ENCODE measurements around the gene RABGAP1L. TPM values are rescaled to one million over a fixed set of nuclear protein-coding genes. Genes with fewer than 3 reads are reported as not detected.

Gene RABGAP1L
- total RNA-seq, 4 donors from 2014 or later, result 39.9 to 77.4 (median 48.7) TPM

DNA sequence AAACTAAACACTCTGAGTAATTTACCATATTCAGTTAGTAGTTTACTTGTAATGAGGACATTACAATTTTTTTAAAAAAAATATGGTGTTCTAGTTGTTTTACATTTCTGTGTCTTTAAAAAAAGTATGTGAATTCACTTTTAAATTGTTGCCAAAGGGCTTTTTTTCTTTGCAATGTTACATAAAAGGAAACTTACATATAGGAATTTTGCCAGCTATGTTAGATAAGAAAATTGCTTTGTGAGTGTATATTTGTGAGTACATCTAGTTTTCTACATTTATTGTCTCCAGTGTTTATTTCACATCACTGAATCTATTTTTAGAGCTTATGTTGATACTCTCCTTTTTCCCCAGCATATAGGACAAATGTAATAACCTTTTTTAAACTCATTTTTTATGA lies 495.2 kb downstream of the RABGAP1L start:
- TF ChIP-seq, protein P1, sequence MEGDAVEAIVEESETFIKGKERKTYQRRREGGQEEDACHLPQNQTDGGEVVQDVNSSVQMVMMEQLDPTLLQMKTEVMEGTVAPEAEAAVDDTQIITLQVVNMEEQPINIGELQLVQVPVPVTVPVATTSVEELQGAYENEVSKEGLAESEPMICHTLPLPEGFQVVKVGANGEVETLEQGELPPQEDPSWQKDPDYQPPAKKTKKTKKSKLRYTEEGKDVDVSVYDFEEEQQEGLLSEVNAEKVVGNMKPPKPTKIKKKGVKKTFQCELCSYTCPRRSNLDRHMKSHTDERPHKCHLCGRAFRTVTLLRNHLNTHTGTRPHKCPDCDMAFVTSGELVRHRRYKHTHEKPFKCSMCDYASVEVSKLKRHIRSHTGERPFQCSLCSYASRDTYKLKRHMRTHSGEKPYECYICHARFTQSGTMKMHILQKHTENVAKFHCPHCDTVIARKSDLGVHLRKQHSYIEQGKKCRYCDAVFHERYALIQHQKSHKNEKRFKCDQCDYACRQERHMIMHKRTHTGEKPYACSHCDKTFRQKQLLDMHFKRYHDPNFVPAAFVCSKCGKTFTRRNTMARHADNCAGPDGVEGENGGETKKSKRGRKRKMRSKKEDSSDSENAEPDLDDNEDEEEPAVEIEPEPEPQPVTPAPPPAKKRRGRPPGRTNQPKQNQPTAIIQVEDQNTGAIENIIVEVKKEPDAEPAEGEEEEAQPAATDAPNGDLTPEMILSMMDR (IDR thresholded peaks at IDR 0.05; ENCODE audit: low read depth), result no peak

DNA sequence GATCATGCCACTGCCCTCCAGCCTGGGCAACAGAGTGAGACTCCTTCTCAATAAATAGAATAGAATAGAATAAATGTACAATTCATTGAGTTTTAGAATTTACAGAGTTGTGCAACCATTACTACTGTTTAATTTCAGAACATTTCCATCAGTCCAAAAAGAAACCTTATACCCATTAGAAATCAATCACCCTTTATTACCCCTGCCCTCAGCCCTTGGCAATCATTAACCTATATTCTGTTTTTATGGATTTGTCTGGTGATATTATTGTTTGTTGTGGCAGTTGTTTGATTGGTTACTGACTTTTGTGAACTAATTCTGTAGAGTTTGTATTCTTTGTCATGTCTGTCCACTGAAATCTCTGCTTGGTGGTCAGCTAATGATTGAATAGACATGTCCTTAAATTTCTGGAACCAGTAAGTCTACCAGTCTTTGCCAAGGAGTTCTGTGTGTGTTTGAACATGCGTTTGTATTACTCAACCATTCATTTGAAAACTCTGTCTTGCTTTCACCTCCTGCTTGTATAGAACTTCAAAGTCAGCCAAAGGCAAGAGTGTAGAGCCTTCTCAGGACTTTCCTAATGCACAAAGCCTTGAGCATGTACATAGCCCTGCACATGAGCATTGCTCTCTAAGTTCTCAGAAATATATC lies 497.2 kb downstream of the RABGAP1L start:
- TF ChIP-seq, protein P1 (IDR thresholded peaks at IDR 0.05; ENCODE audit: low read depth), result no peak

DNA sequence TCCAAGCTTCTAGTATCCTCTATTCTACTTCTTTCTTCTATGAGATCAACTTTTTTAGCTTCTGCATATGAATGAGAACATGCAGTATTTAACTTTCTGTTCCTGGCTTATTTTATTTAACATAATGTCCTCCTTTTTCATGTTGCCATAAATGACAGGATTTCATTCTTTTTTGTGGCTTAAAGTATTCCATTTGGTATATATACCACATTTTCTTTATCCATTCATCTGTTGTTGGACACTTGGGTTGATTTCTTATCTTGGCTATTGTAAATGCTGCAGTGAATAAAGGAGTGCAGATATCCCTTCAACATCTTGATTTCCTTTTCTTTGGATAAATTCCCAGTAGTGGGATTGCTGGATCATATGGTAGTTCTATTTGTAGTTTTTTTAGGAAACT lies 498.1 kb downstream of the RABGAP1L start:
- TF ChIP-seq, protein P1 (IDR thresholded peaks at IDR 0.05; ENCODE audit: low read depth), result no peak

DNA sequence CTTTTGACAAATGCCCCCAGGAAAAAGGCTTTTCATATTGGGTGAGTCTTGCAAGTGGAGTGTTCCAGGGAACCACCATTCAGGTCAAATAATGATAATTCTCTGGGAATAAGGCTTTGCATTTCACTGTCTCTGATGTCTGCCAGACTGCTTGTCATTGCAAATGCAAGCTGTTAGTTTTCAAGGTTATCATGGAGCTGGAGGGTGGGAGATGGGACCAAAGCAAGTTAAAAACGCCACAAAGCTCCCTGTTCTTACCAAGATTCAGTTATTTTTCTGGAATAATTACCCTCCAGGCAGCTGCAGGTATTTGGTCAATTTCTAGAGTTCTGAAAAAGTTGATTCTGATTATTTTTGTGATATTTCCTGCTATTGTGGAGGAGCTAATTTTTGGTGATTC lies 498.6 kb downstream of the RABGAP1L start:
- TF ChIP-seq, protein P1 (IDR thresholded peaks at IDR 0.05; ENCODE audit: low read depth), result no peak

DNA sequence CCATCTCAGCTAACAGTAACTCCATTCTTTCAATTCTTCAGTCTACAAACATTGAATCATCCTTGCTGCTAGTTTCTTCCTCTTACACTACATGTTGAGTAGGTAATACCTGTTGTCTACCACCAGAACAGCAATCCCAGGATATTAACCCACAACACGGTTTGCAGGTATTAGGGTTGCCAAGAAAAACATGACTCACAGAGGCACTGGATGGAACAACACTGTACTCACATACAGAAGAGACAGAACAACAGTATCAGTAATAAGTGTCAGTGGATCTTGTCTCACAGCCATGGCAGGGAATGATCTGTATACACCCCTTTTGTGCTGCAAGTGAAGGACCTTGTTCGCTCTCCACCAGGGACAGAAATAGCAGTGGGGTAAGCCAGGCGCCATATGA lies 500.5 kb downstream of the RABGAP1L start:
- TF ChIP-seq, protein P1 (IDR thresholded peaks at IDR 0.05; ENCODE audit: low read depth), result no peak

DNA sequence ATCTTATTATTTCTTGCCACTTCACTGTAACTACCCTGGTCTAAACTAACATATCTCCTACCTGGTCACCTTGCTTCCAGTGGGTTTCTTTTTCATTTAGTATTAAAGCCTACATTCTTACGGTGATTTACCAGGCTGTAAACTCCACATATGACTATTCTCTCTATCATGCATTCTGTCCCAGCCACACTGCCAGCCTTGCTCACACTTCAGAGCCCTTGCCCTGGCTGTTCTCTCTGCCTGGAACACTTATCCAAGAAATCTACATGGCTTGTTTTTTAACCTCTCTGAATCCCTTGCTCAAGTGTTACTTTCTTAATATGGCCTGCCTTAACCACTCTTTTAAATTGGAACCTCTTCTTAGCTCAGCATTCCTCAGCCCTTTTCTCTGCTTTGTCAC lies 501.2 kb downstream of the RABGAP1L start:
- TF ChIP-seq, protein P1 (IDR thresholded peaks at IDR 0.05; ENCODE audit: low read depth), result no peak

DNA sequence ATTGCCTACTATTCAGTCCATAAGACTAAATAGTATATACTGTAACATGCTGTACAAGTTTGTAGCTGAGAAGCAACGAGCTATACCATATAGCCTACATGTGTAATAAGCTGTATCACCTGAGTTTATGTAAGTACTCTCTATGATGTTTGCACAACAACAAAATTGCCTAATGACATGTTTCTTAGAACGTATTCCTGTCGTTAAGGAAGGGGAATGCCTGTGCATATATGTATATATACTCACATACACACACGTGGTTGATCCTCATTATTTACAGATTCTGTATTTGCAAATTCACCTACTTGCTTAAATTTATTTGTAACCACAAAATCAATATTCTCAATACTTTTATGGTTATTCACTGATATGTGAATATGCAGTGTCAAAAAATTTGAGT lies 504.0 kb downstream of the RABGAP1L start:
- TF ChIP-seq, protein P1 (IDR thresholded peaks at IDR 0.05; ENCODE audit: low read depth), result no peak

Measured in subcutaneous adipose tissue (tissue), 4 donors.